ENCODE data around the gene WFDC12. TPM values are rescaled to one million over a fixed set of nuclear protein-coding genes. Genes with fewer than 3 reads are reported as not detected.

Gene WFDC12
- total and polyA plus RNA-seq, 2 donors (not counting 3 experiments of a cell fraction or from before 2014, with no cell fraction given): not detected

DNA sequence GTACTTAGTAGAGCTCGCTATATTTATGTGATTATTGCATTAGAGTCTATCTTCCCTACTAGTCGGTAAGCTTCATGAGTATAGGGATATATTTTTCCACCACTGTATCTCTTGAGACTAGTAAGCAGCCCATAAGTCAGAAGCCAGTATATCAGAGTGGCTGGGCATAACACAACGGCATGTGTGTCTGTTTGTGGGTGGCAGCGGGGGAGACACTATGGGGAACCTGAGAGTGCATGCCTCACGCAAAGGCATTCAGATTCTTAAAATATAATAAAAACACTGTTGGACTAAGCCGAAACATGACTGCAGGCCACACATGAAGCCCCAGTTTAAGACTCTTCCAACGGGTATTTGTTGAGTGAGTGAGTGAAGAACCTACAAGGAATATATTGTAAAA is 31.4 kb downstream of the WFDC12 start:
- no peaks in the 10 kb centered on the region for H3K79me2 ChIP-seq (ENCODE audit: control insufficient read depth, insufficient read depth, low read length)
- H3K36me3 ChIP-seq (ENCODE audit: control insufficient read depth in 2 of 2, extremely low read depth in 1 of 2, insufficient read depth in 2 of 2, low read length in 2 of 2): no peaks in the 10 kb centered on the region
- FAIRE-seq (no peak), DNase-seq (ENCODE audit: low read depth, low spot score) (no peak)
- BruUV-seq (replicated peaks): no TSS peak
- no peaks in the 10 kb centered on the region for H3K9me3 ChIP-seq (replicated peaks; ENCODE audit: control insufficient read depth, insufficient read depth, low read length)
- TF ChIP-seq EZH2 (IDR thresholded peaks at IDR 0.05; ENCODE audit: borderline replicate concordance, low read depth, low read length, severe bottlenecking) (no peak), MYC (IDR thresholded peaks at IDR 0.05; ENCODE audit: low read depth, low read length) (no peak), POLR2AphosphoS5 (IDR thresholded peaks at IDR 0.05; ENCODE audit: insufficient read depth, low read depth, low read length) (no peak), POLR2A (IDR thresholded peaks at IDR 0.05; ENCODE audit: low read depth, low read length) (no peak), GATA2 (IDR thresholded peaks at IDR 0.05; ENCODE audit: insufficient read depth, insufficient read length, low read depth, low read length) (no peak), FOS (IDR thresholded peaks at IDR 0.05; ENCODE audit: borderline replicate concordance, insufficient read depth, low read length) (no peak), JUN (IDR thresholded peaks at IDR 0.05; ENCODE audit: borderline replicate concordance, insufficient read depth, insufficient read length, low read depth) (no peak)
- TF ChIP-seq, protein P1, sequence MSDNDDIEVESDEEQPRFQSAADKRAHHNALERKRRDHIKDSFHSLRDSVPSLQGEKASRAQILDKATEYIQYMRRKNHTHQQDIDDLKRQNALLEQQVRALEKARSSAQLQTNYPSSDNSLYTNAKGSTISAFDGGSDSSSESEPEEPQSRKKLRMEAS (IDR thresholded peaks at IDR 0.05; ENCODE audit: insufficient read depth, insufficient read length): no peak
- TF ChIP-seq, protein P2, sequence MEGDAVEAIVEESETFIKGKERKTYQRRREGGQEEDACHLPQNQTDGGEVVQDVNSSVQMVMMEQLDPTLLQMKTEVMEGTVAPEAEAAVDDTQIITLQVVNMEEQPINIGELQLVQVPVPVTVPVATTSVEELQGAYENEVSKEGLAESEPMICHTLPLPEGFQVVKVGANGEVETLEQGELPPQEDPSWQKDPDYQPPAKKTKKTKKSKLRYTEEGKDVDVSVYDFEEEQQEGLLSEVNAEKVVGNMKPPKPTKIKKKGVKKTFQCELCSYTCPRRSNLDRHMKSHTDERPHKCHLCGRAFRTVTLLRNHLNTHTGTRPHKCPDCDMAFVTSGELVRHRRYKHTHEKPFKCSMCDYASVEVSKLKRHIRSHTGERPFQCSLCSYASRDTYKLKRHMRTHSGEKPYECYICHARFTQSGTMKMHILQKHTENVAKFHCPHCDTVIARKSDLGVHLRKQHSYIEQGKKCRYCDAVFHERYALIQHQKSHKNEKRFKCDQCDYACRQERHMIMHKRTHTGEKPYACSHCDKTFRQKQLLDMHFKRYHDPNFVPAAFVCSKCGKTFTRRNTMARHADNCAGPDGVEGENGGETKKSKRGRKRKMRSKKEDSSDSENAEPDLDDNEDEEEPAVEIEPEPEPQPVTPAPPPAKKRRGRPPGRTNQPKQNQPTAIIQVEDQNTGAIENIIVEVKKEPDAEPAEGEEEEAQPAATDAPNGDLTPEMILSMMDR (IDR thresholded peaks at IDR 0.05; ENCODE audit: extremely low read depth in 1 of 2, insufficient read depth in 1 of 2, low read depth in 1 of 2, low read length in 2 of 2): no peak
- H3K4me3 ChIP-seq (replicated peaks in 1 of 3; ENCODE audit: insufficient read depth in 1 of 3, low read depth in 1 of 3, low read length in 3 of 3): no peak overlapping the region
- intact Hi-C loops (cut with micrococcal nuclease): no loop called here
- H3K27me3 ChIP-seq (ENCODE audit: control insufficient read depth in 2 of 2, insufficient read depth in 2 of 2, low read length in 2 of 2): peaks cover 12 to 14% of the 10 kb centered on the region in 2 experiments
- no peak overlapping the region for H3K27ac ChIP-seq (ENCODE audit: insufficient read depth, low read depth, low read length)
- no peak overlapping the region for H3K4me2 ChIP-seq (ENCODE audit: insufficient read depth, low read length)
- ChIA-PET CTCF (interaction anchor here (1.3 to 12.2 kb wide), 5 partner anchors 16 to 198 kb away, joined by 5 to 411 read pairs (median 106); no protein-coding TSS in a partner anchor), POLR2A (no interaction called here)
- no peaks in the 10 kb centered on the region for H3K9me1 ChIP-seq (replicated peaks; ENCODE audit: control insufficient read depth, extremely low read depth, insufficient read depth, low read length)
- dilution Hi-C loops (cut with MboI; ENCODE audit: extremely low pct_ligation_motif_present, low sequenced_read_pairs): no loop called here
- no peaks in the 10 kb centered on the region for H4K20me1 ChIP-seq (replicated peaks; ENCODE audit: control insufficient read depth, extremely low read depth, insufficient read depth, low read length)
- no peak overlapping the region for H2AFZ ChIP-seq (ENCODE audit: low read depth, low read length)
- no peak overlapping the region for H3K9ac ChIP-seq (replicated peaks; ENCODE audit: extremely low read depth, insufficient read depth, low read length)
- no peaks in the 10 kb centered on the region for H3K4me1 ChIP-seq (ENCODE audit: control insufficient read depth, extremely low read depth, insufficient read depth, low read length)

All from endothelial cell of umbilical vein (primary cell).